ENCODE results near the gene UGT1A6.

Gene UGT1A6

DNA sequence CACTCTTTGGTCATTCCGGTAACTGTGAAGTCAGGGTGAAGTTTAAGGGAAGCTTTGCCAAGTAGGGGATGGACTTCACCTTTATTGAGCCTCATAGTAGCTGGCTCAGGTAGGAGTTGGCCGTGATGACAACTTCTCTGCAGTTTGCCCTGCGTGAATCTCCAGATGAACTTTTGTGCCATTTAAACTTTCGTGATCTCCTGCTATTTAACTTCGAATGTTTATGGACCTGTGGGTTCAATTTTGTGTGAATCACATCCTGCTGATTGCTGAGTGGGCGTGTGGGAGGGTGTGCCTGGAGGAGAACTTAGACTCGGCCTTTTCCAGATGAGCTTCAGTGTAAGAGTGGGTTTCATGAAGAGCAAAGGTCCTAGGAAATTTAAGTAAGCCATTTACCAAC is 71.6 kb downstream of the UGT1A6 start:
- no peak for DNase-seq (ENCODE audit: low read depth in 1 of 2, low spot score in 1 of 2)

DNA sequence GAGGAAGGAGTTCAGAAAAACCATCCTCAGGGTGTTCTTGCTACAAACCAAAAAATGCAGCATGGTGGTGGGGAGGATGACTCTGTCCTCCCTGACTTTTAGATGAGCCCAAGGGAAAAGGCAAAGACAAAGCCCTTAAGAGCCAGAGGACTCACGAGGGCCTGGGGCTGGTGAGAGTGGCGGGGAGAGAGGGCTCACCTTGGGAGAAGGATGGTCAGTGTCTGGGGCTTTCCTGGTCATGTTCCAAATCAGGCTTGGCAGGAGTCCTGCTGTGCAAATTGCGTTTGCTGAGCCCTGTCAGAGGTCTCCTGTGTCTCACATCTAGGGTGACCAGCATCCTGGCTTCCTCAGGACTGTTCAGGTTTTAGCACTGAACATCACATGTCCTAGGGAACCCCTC is 72.1 kb downstream of the UGT1A6 start:
- DNase-seq (ENCODE audit: low read depth in 1 of 2, low spot score in 1 of 2): no peak

DNA sequence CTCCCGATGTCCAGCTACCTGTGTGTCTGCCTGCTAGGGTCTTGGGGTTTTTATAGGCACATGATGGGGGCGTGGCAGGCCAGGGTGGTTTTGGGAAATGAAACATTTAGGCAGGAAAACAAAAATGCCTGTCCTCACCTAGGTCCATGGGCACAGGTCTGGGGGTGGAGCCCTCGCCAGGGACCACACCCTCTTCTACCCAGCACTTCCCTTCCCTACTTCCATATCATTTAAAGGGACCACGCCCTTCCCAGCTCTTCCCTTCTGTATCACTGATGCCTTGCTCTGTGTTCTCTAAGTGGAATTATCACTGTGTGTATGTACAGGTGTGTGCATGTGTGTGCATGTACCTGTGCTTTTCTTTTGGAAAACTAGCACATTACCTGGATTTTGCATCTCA is 73.7 kb downstream of the UGT1A6 start:
- DNase-seq (ENCODE audit: low read depth in 1 of 2, low spot score in 1 of 2): no peak

GRCh38 chr2:233768076-233768475 is 75.4 kb downstream of the UGT1A6 start:
- no peak for DNase-seq (ENCODE audit: low read depth in 1 of 2, low spot score in 1 of 2)

GRCh38 chr2:233769260-233769659 is 76.6 kb downstream of the UGT1A6 start:
- DNase-seq (ENCODE audit: low read depth in 1 of 2, low spot score in 1 of 2): no peak

GRCh38 chr2:233772153-233772552 is 79.5 kb downstream of the UGT1A6 start:
- DNase-seq (ENCODE audit: low read depth in 1 of 2, low spot score in 1 of 2): no peak

DNA sequence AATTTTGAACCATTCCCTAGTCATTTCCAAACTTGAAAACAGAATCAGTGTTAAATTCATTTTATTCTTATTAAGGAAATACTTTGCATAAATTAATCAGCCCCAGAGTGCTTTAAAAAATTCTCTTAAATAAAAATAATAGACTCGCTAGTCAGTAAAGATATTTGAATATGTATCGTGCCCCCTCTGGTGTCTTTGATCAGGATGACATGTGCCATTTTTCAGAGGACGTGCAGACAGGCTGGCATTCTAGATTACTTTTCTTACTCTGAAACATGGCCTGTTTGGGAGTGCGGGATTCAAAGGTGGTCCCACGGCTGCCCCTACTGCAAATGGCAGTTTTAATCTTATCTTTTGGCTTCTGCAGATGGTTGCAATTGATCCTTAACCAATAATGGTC is 79.9 kb downstream of the UGT1A6 start:
- no peak for DNase-seq (ENCODE audit: low read depth in 1 of 2, low spot score in 1 of 2)

DNA sequence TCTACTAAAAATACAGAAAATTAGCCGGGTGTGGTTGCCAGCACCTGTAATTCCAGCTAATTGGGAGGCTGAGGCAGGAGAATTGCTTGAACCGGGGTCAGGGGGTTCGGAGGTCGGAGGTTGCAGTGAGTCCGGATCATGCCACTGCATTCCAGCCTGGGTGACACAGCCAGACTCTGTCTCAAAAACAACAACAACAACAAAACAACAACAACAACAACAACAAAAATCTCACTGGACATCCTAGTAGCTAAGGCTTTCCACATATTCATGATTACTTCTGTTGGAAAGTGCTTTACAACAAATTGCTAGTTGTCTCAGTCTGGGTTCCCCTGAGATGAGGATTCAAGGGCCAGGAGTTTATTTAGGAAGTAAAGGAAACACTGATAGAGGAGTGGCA is 81.2 kb downstream of the UGT1A6 start:
- DNase-seq (ENCODE audit: low read depth in 1 of 2, low spot score in 1 of 2): no peak

DNA sequence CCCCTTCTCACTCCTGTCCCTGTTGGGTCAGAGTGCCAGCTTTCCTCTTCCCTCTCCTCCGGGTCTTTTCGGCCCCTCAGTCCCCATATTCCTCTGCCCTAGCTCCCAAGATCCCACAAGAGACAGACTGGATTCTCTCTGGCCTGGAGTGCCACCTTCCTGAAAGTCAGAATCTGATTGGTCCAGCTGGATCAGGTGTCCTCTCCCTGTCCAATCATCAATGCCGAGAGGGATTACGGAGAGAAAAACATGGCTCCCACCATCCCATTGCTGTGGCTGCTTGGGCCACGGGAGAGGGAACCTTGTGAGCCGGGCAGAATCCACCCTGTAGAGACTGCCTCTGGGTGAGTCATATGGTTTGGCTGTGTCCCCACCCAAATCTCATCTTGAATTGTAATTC is 82.7 kb downstream of the UGT1A6 start:
- DNase-seq (ENCODE audit: low read depth in 1 of 2, low spot score in 1 of 2): no peak

- no peak for DNase-seq (ENCODE audit: low read depth in 1 of 2, low spot score in 1 of 2)
Measured at GRCh38 chr2:233778030-233778429, 85.3 kb downstream of the UGT1A6 start, which contains the start of gene MROH2A. TSS of gene MROH2A (plus strand) at chr2:233778330. CDS start at chr2:233779359, 1,029 bp downstream.

- DNase-seq (ENCODE audit: low read depth in 1 of 2, low spot score in 1 of 2): no peak
Measured at GRCh38 chr2:233779722-233780121, 87.0 kb downstream of the UGT1A6 start.

- no peak for DNase-seq (ENCODE audit: low read depth in 1 of 2, low spot score in 1 of 2)
Measured at GRCh38 chr2:233780771-233781170, 88.1 kb downstream of the UGT1A6 start.

DNA sequence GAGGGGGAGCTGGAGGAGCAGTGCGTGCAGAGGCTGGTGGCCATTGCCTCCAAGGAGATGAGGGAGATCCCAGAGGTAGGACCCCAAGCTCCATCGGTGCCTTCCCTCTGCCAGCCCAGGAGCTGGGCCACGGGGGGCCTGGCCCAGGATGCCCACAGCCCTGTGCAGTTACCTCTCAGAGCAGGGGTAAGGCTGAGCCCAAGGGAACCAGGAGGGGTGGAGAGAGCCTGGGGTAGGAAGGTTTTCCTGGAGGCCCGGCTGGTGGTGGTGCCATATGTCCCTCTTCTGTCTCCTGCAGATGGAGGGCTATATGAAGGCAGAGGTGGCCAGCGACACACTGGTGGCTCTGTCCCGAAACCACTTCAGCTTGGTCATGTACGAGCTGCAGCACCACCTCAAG is 96.9 kb downstream of the UGT1A6 start:
- no peak for DNase-seq (ENCODE audit: low read depth in 1 of 2, low spot score in 1 of 2)

DNA sequence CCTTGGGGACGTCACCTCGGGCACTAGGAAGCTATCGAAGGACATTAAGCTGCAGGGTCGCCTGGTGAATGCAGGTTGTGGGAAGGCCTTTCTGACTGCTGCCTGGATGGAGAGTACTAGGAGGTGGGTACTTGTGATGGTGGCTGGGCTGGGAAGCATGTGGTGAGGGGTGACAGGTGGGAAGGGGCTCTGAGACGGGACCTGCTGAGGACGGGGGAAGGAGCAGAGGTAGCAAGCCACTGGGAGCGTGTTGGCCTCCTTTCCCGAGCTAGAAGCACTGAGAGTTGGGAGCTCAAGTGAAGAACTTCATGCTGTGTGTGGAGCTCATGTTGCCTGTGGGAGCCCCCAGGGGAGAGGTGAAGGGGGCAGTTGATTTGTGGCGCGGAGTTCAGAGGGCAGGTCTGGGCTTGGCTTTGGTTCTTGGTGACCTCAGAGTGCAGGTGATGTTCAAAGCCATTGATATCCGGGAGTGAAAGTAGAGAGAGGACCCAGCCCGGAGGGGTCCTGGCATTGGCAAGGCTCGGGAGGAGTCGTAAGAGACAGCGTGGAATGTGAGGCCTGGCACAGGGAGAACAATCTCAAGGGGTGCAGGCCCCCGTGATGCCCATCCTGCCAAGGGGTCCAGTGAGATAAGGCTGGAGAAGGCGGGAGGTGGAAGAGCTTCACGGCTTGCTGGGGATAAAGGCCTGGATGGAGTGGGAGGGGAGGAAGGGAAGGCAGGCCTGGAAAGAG is 98.6 kb downstream of the UGT1A6 start:
- no peak for DNase-seq (ENCODE audit: low read depth in 1 of 2, low spot score in 1 of 2)

DNA sequence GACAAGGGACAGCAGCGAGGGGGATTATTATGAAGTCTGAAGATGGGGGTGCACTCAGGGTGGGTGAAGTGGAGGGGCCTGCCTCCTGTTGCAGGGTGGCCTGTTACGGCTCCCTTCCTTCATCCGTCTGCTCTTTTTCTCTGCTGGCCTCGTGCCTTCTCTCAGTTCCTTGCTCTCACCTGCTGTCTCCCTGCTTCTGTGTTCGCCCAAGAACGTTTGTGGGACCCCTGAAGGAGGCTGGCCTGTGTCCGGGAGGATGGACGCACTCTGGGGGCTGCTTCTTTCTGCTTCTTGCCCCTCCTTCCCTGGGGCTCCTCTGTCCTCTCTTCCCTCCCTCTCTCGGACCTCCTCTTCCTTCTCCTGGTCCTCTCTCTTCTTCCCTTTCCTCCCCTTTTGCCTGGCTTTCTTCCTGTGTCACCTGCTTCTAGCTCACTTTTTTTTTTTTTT is 99.2 kb downstream of the UGT1A6 start:
- DNase-seq (ENCODE audit: low read depth in 1 of 2, low spot score in 1 of 2): no peak

GRCh38 chr2:233792720-233793119 is 100.0 kb downstream of the UGT1A6 start:
- no peak for DNase-seq (ENCODE audit: low read depth in 1 of 2, low spot score in 1 of 2)

DNA sequence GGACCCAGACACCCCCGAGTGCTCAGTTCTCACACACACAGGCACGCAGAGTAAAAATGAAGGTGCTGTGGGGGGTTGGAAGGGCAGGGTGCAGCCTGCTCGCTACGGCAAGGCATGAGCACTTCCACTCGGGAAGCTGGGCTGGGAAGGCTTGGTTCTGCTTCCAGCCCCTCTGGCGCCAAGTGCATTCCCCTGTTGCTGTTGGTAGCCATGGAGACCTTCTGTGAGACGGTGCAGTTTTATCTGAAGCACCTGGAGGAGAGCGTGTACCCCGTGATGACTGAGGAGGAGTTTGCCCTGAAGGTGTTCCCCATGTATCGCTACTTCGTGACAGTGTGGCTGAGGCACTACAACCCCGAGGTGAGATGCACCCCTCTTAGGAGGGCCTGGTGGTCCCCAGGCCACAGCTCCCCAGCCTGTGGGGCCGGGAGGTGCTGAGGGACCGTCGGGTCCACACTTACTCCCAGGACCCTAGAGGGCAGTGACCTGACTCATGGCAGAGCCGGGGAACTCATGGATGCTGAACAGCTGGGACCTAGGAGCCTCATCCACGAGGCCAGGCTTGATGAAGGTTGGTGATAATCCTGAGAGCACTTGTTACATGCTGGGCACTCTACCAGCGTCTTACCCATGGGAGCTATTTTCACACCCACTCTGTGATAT is 100.9 kb downstream of the UGT1A6 start:
- DNase-seq (ENCODE audit: low read depth in 1 of 2, low spot score in 1 of 2): no peak

DNA sequence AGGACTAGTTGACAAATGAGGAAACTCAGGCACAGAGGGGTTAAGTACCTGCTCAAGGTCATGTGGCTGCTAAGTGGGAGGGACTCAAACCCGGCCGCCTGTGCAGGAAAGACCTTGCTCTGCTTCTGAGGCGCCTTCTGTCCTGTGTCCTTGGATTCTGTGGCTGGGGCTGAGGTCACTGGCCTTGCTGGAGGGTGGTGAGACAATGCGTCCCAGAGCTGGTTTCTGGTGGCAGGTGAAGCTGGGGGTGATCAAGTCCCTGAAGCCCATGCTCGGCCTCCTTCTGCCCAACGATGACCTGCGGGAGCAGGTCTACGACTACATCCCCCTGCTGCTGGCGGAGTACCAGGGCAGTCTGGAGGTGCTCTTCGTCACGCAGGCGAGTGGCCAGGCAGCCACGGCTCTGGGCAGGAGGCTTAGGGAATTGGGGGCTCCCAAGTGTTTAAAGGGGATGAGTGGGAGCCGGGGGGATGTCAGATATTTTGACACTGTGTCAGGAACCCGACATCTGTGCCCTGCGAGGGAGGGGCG is 101.5 kb downstream of the UGT1A6 start:
- no peak for DNase-seq (ENCODE audit: low read depth in 1 of 2, low spot score in 1 of 2)

DNA sequence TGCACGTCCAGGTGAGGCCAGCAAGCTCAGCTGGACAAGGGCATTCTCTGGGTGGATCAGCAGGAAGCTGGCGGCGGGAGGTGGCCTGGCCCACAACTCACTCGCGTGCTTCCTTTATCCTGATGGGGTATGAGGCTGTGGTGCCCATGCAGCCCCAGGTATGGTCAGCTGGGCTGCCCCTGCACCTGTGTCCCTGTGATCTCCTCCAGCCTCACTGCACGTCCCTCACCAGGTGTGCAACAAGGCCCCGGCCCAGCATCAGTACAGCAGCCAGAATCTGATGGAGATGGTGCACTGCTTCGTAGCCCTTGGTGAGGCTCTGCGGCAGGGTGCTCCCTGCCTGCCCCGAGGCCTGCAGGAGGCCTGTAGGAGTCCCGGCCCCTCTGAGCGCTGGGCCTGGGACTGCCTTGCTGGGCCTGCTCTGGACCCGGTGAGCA is 103.1 kb downstream of the UGT1A6 start:
- DNase-seq (ENCODE audit: low read depth in 1 of 2, low spot score in 1 of 2): no peak

DNA sequence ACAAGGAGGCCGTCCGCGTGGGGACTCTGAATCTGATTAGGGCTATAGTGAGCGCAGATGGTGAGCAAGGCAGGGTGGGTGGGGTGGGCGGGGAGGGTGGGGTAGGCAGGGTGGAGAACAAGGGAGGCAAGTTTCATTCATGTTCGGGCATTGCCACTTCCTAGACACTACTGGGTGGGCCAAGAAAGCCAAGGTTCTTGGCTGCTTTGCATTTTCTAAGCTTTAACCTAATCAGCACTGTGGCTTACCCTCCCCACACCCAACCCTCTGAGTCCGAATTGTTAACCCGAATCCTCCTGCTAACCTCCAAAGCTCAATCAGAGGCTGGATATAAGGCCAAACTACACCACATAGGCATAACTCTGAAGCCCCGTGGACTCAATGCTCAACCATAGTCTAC is 103.6 kb downstream of the UGT1A6 start:
- no peak for DNase-seq (ENCODE audit: low read depth in 1 of 2, low spot score in 1 of 2)

DNA sequence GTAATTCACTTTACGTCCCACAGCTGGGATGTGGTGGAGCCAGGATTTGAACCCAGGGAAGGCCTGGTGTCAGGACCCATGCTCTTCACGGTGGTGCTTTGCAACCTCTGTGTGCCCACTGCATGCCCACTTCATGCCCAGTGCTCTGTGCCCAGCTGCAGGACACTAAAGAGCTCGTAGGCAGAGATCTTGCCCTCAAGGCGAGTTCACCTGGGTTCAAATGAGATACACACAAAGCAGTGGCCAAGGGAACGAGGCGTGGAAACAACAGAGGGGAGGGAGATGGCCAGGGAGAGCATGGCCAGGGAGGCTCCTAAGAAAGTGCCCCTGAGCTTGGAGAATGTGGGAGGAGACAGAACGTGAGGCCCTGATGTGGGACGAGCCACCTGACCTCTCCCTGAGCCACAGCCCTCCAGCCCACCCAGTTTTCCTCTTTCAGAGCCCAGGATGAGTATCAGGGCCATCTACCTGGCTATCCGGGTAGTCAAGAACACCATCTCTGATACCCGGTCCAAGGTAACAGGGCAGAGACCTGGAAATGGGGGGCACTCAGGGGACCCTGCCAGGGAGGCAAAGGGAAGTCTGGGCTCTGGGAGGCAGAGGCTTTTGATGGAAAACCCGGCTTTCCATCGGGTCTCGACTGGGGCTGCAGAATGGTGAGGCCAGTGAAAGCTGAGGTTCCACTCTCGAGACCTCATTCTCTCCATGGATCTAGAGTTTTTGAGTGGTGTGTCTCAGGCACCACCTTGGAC is 105.8 kb downstream of the UGT1A6 start:
- no peak for DNase-seq (ENCODE audit: low read depth in 1 of 2, low spot score in 1 of 2)
